ENCODE results near the gene GCSAML.

GRCh38 chr1:247518613-247518891 is 30.4 kb upstream of the GCSAML start:
- no peak for TF ChIP-seq CEBPB (IDR thresholded peaks at IDR 0.05; ENCODE audit: low read depth)
- no peak for TF ChIP-seq CTCF (IDR thresholded peaks at IDR 0.05 in 2 of 3, conservative IDR thresholded peaks at IDR 0.05 in 1 of 3; ENCODE audit: borderline replicate concordance in 1 of 3, insufficient read depth in 1 of 3, low read depth in 2 of 3, low read length in 2 of 3)
- no peak for TF ChIP-seq EZH2 (IDR thresholded peaks at IDR 0.05)
- TF ChIP-seq POLR2AphosphoS5 (IDR thresholded peaks at IDR 0.05; ENCODE audit: low read depth, low read length), result no peak
- no peak for TF ChIP-seq ZNF274 (IDR thresholded peaks at IDR 0.05; ENCODE audit: low read depth, low read length)
- no peak for TF ChIP-seq EZH2phosphoT487 (IDR thresholded peaks at IDR 0.05; ENCODE audit: borderline replicate concordance)
- no peak for TF ChIP-seq MAX (IDR thresholded peaks at IDR 0.05)
- no peak for TF ChIP-seq CBX3 (IDR thresholded peaks at IDR 0.05; ENCODE audit: low read depth)
- TF ChIP-seq EGR1 (IDR thresholded peaks at IDR 0.05; ENCODE audit: low read depth), result no peak
- TF ChIP-seq FOSL1 (IDR thresholded peaks at IDR 0.05; ENCODE audit: low read depth), result no peak
- no peak for TF ChIP-seq POLR2A (IDR thresholded peaks at IDR 0.05; ENCODE audit: borderline replicate concordance, extremely low read depth, insufficient read depth, insufficient read length)
- no peak for TF ChIP-seq REST (IDR thresholded peaks at IDR 0.05; ENCODE audit: low read depth)
- no peak for TF ChIP-seq SP1 (IDR thresholded peaks at IDR 0.05; ENCODE audit: low read depth)

Data from HCT116 (cell line).